C4-2B (cell line): ENCODE measurements around the gene COA1.

ENCODE experiments used
- CTCF ChIP-seq: fragments of 450-650 bp; conservative IDR thresholded peaks from 2 replicates; pipeline ENCODE4 v1.5.1; 2017; ENCODE audit warnings: mild to moderate bottlenecking
- ZFX ChIP-seq: fragments of 450-650 bp; IDR thresholded peaks from 2 replicates; pipeline ENCODE4 v1.6.1; 2017

- TF ChIP-seq CTCF: no peak
- TF ChIP-seq ZFX: no peak
These were observed 37.2 kb upstream of the COA1 start for GRCh38 chr7:43766564-43766963.
